DOHH2 (cell line): ENCODE results near the gene USP35.

ENCODE experiments used
- H3F3A ChIP-seq: fragments of 200-600 bp; sonication (generic), shearing (Covaris generic); 2 replicates; pipeline ENCODE4 v1.6.0; 2016; ENCODE audit warnings: antibody characterized with exemption, mild to moderate bottlenecking; ENCODE audit not compliant: control insufficient read depth, insufficient read depth
- H3K27ac ChIP-seq: fragments of 200-600 bp; sonication (generic); 2 replicates; pipeline ENCODE4 v1.5.1; 2014; ENCODE audit warnings: low read depth, mild to moderate bottlenecking, low read length, moderate library complexity
- H3K27me3 ChIP-seq: fragments of 200-600 bp; sonication (generic); 2 replicates; pipeline ENCODE4 v1.6.1; 2014; ENCODE audit warnings: mild to moderate bottlenecking, low read length, mixed read lengths; ENCODE audit not compliant: control insufficient read depth
- H3K36me3 ChIP-seq: fragments of 200-600 bp; sonication (generic); 2 replicates; pipeline ENCODE4 v1.6.1; 2014; ENCODE audit warnings: mild to moderate bottlenecking, low read length, moderate library complexity, mixed read lengths; ENCODE audit not compliant: control insufficient read depth
- H3K4me1 ChIP-seq: fragments of 200-600 bp; sonication (generic); 2 replicates; pipeline ENCODE4 v1.6.1; 2014; ENCODE audit warnings: mild to moderate bottlenecking, low read length, mixed read lengths; ENCODE audit not compliant: control insufficient read depth
- H3K4me2 ChIP-seq: fragments of 200-600 bp; sonication (generic); 2 replicates; pipeline ENCODE4 v1.6.0; 2014; ENCODE audit warnings: mild to moderate bottlenecking, low read length, moderate library complexity
- H3K4me3 ChIP-seq: fragments of 200-600 bp; sonication (generic); 2 replicates; pipeline ENCODE4 v1.5.1; 2014; ENCODE audit warnings: mild to moderate bottlenecking, low read length, mixed read lengths
- H3K79me2 ChIP-seq: fragments of 200-600 bp; sonication (generic); 2 replicates; pipeline ENCODE4 v1.6.1; 2014; ENCODE audit warnings: mild to moderate bottlenecking, low read length, mixed read lengths; ENCODE audit not compliant: control insufficient read depth
- H3K9me2 ChIP-seq: fragments of 200-600 bp; sonication (generic); replicated peaks from 2 replicates; pipeline ENCODE4 v1.6.1; 2014; ENCODE audit warnings: mild to moderate bottlenecking, low read length, mixed read lengths; ENCODE audit not compliant: control insufficient read depth
- H3K9me3 ChIP-seq: fragments of 200-600 bp; sonication (generic); 2 replicates; pipeline ENCODE4 v1.6.1; 2014; ENCODE audit warnings: antibody characterized with exemption, low read length, mixed read lengths; ENCODE audit not compliant: control insufficient read depth, insufficient read depth
- H4K20me1 ChIP-seq: fragments of 200-600 bp; sonication (generic); 2 replicates; pipeline ENCODE4 v1.6.0; 2014; ENCODE audit warnings: low read depth, mild to moderate bottlenecking, antibody characterized with exemption, low read length, moderate library complexity; ENCODE audit not compliant: control insufficient read depth, insufficient read depth
- CTCF ChIP-seq: fragments of 200-600 bp; sonication (generic); IDR thresholded peaks from one replicate; pipeline ENCODE4 v1.5.1; 2014; ENCODE audit warnings: antibody characterized with exemption, mild to moderate bottlenecking, low read depth, low read length; ENCODE audit not compliant: poor library complexity, severe bottlenecking
- EZH2phosphoT487 ChIP-seq: fragments of 200-600 bp; sonication (generic); IDR thresholded peaks from 2 replicates; pipeline ENCODE4 v1.6.1; 2017; ENCODE audit warnings: borderline replicate concordance, mild to moderate bottlenecking, antibody characterized with exemption, low read length, moderate library complexity, mixed read lengths

Gene USP35

GRCh38 chr11:78195917-78196560, 7.3 kb downstream of the USP35 start:
- TF ChIP-seq EZH2phosphoT487 (no peak), CTCF (no peak)
- Histone ChIP-seq H3K9me2 (no peaks in the 10 kb centered on the region), H4K20me1 (no peaks in the 10 kb centered on the region), H3K4me2 (no peak overlapping the region), H3K27me3 (no peaks in the 10 kb centered on the region), H3K27ac (no peak overlapping the region), H3F3A (no peaks in the 10 kb centered on the region), H3K4me1 (peaks cover 8% of the 10 kb centered on the region; the same call in 1 of the 2 replicates), H3K9me3 (no peaks in the 10 kb centered on the region), H3K79me2 (no peaks in the 10 kb centered on the region), H3K36me3 (no peaks in the 10 kb centered on the region), H3K4me3 (no peak overlapping the region)

DNA sequence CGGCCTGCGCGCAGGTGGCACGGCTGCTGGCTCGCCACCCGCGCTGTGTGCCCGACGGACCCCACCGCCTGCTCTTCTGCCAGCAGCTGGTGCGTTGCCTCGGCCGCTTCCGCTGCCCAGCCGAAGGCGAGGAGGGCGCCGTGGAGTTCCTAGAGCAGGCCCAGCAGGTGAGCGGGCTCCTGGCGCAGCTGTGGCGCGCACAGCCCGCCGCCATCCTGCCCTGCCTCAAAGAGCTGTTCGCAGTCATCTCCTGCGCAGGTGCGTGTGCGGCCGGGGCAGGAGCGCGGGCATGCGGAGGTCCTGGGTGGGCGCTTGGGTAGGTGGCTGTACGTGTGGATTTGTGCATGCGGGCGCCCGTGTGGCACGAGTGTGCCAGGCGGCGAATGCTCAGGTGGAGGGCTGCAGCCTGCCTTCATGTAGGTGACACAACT, 8.0 kb downstream of the USP35 start:
- TF ChIP-seq CTCF (no peak), EZH2phosphoT487 (no peak)
- Histone ChIP-seq H3K9me2 (no peaks in the 10 kb centered on the region), H3F3A (no peaks in the 10 kb centered on the region), H3K4me3 (no peak overlapping the region), H3K36me3 (no peaks in the 10 kb centered on the region), H3K79me2 (no peaks in the 10 kb centered on the region), H3K27ac (no peak overlapping the region), H4K20me1 (no peaks in the 10 kb centered on the region), H3K9me3 (no peaks in the 10 kb centered on the region), H3K4me2 (no peak overlapping the region), H3K27me3 (no peaks in the 10 kb centered on the region), H3K4me1 (peaks cover 8% of the 10 kb centered on the region)

DNA sequence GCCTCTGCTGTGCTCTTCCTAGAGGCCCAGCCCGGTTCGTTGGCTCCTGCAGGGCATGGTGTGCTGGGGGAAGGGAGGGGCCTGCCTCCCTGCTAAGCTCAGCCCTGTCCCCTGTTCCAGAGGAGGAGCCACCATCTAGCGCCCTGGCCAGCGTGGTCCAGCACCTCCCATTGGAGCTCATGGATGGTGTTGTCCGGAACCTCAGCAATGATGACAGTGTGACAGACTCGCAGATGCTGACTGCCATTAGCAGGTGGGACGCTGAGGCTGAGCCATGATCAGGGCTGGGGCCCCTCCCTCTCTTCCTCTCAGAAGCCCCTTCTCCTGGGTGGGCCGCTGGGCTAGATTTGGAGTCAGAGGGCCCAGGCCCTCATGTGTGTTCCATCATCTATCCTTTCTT, 9.1 kb downstream of the USP35 start:
- no peaks in the 10 kb centered on the region for H3K27me3 ChIP-seq

More for the DNA sequence above, 9.1 kb downstream of the USP35 start:
- Histone ChIP-seq H4K20me1 (no peaks in the 10 kb centered on the region), H3K9me2 (no peaks in the 10 kb centered on the region), H3K27ac (no peak overlapping the region), H3F3A (no peaks in the 10 kb centered on the region), H3K36me3 (no peaks in the 10 kb centered on the region), H3K79me2 (no peaks in the 10 kb centered on the region), H3K4me2 (no peak overlapping the region), H3K9me3 (no peaks in the 10 kb centered on the region), H3K4me3 (no peak overlapping the region), H3K4me1 (peaks cover 18% of the 10 kb centered on the region)
- TF ChIP-seq CTCF (no peak), EZH2phosphoT487 (no peak)
